ENCODE measurements around the gene COL9A3.

Gene COL9A3

GRCh38 chr20:62816884-62817873 lies at the start of gene COL9A3:
TSS of gene COL9A3 (plus strand) at chr20:62817050. CDS start at chr20:62817065, 15 bp downstream.
- peak; percentile 32 for DNase-seq

DNA sequence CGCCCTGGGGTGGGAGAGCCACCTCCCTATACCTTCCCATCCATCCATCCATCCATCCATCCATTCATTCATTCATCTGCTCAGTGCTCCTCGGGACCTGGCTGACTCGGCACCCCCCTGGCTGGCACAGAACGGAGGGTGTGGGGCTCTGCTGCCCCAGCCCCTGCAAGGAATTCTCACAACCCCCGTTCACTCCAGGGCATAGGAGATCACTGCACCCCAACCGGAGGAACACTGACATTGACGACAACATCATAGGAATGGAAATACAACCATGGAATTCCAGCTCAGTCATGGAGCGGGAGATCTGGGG lies 48.7 kb upstream of the COL9A3 start:
- no peak for DNase-seq

GRCh38 chr20:62768551-62769287 lies 48.1 kb upstream of the COL9A3 start:
- DNase-seq = no peak

DNA sequence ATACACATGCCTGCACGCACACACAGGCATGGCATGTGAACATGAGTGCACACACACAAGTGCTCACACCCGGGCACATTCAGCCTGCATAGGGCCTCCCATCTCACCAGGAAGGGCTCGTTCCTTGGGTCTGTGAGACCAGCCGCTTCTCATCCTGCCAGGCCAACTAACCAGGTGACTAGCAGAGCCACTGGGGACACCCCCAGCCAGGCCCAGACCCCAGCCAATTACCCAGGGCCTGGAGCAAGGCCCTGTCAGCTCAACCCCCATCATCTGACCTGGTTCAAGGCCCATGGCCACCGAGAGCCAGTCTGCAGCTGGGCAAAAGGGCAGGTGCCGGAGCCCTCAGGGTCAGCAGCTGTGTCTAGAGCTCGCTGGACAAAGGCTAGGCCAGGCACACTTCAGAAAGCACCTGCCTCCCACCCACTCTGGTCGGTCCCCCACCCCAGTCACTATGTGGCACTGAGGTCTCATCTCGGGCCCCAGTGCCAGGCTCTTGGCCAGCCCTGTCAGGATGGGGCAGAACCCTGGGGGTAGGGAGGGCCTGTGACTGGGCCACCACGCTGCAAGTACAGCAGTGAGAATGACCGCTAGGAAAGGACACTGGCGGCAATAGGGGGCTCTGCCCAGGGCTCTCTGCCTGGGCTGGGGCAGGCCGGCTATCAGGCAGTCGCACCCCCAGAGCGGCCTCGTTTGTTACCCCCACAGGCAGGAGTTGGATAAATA lies 47.3 kb upstream of the COL9A3 start:
- DNase-seq = no peak

GRCh38 chr20:62770111-62770910 lies 46.5 kb upstream of the COL9A3 start:
- no peak for DNase-seq

DNA sequence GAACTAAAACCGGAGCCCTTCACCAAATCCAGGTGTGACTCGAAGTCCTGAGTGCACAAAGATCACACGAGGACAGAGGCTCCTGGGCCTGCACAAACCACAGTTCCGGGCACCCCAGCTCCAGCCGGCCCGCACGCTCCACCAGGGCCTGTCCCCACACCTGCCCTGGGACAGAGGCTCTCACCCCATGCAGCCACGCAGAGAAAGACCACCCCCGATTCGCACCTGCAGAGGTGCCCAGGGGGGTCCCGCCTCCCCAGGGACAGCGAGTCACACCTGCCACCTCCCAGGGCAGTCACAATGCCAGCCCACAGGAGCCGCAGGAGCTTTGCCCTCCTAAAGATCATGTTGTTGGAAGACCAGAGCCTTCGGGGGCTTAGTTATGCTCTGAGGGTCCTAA lies 45.9 kb upstream of the COL9A3 start:
- no peak for DNase-seq

- no peak for DNase-seq
Measured at GRCh38 chr20:62771396-62772102, 45.3 kb upstream of the COL9A3 start.

DNA sequence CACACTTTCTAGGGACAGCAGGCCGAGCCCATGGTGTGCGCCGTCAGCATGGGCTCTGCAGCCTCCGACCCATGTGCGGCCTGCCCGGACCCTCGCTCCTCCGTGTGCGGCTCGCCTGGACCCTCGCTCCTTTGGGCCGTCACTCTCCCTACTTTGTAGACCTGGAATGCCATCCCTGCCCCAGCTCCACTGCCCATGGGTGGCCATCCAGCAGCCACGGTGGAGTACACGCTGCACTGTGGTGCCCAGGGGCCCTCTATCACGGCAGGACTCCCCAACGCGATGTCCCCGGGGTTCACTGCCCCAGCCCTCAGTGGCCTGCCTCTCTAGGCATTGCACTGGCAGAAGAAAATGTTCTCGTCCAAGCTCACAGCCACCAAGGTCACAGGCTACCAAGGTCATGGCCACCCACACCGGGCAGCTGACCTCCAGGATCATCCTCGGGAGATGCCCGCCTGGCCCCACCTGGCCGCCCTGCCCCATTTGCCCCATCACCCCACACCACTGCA lies 44.7 kb upstream of the COL9A3 start:
- DNase-seq = no peak

- DNase-seq = no peak
Measured at GRCh38 chr20:62772619-62772989, 44.2 kb upstream of the COL9A3 start.

- DNase-seq = no peak
Measured at GRCh38 chr20:62772990-62773844, 43.6 kb upstream of the COL9A3 start.

GRCh38 chr20:62773845-62774714 lies 42.8 kb upstream of the COL9A3 start:
- DNase-seq = no peak

GRCh38 chr20:62774762-62775161 lies 42.1 kb upstream of the COL9A3 start:
- no peak for DNase-seq

DNA sequence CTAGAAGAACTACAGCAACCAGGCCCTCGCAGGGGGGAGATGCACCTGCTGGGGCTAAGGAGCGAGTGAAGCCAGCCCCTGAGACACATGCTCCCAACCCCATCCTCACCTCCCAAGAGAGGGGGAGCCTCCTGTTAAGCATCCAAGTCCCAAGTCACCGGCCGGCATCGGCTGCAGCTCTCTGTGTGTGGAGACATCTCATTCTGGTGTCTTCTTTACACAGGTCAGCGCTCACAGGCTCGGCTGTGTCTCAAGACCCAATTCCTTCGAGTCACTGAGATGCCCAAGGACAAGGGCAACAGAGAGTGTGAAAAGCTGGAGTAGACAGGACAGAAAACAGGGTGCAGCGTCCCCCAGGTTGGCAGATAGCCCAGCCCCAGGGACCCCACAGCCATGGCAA lies 41.6 kb upstream of the COL9A3 start:
- no peak for DNase-seq

GRCh38 chr20:62776035-62776691 lies 40.7 kb upstream of the COL9A3 start:
- DNase-seq = no peak

- no peak for DNase-seq
Measured at GRCh38 chr20:62776692-62777527, 39.9 kb upstream of the COL9A3 start.

DNA sequence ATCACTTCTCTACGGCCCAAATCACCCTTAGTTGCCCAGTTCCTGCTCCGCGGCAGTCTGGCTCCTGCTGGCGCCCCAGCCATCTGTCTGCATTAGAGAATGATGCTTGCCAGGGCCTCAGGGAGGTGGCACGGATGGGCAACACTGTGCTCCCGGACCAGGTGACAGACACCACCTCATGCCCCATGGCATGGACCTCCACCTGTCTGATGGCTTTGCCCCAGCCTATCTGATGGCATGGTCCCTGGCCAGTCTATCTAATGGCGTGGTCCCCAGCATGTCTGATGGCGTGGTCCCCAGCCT lies 39.4 kb upstream of the COL9A3 start:
- no peak for DNase-seq

DNA sequence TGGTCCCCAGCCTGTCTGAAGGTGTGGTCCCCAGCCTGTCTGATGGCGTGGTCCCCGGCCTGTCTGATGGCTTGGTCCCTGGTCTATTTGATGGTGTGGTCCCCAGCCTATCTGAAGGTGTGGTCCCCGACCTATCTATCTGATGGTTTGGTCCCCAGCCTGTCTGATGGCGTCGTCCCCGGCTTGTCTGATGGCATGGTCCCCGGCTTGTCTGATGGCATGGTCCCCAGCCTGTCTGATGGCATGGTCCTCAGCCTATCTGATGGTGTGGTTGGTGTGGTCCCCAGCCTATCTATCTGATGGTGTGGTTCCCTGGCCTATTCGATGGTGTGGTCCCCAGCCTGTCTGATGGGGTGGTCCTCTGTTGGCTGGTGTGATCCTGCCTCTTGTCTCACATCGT lies 38.8 kb upstream of the COL9A3 start:
- no peak for DNase-seq
